ENCODE data around the gene NTHL1.

GRCh38 chr16:2061023-2061422 is 13.4 kb upstream of the NTHL1 start:
- TF ChIP-seq CTCF (IDR thresholded peaks at IDR 0.05; ENCODE audit: low read depth, low read length, poor library complexity, severe bottlenecking) (no peak), EZH2phosphoT487 (IDR thresholded peaks at IDR 0.05; ENCODE audit: borderline replicate concordance, low read length) (no peak)

Measured in DOHH2 (cell line).